Upper lobe of left lung (tissue), 4 donors: ENCODE measurements around the gene SLC6A3.

Source experiments
- CTCF ChIP-seq, 6 experiments: fragments of 450-650 bp in 4 of 6; fragments of 200-600 bp in 2 of 6; sonication (generic) in 2 of 6; IDR thresholded peaks; one replicate each; pipeline ENCODE4 v1.5.1; 2016 to 2019; ENCODE audit warnings: antibody characterized with exemption in 6 of 6
- EP300 ChIP-seq, 4 donors: sonication (generic); formaldehyde crosslinking; IDR thresholded peaks; one replicate each; pipeline ENCODE4 v1.5.1; 2017; ENCODE audit warnings: antibody characterized with exemption in 4 of 4, control low read depth in 2 of 4
- POLR2A ChIP-seq, 4 donors: fragments of 450-650 bp; IDR thresholded peaks; one replicate each; pipeline ENCODE4 v1.5.1; 2016 to 2017; ENCODE audit warnings: antibody characterized with exemption in 4 of 4, mild to moderate bottlenecking in 2 of 4
- POLR2AphosphoS5 ChIP-seq, 2 donors: sonication (generic); formaldehyde crosslinking; IDR thresholded peaks; one replicate each; pipeline ENCODE4 v1.5.1; 2017; ENCODE audit warnings: antibody characterized with exemption in 2 of 2

- no peak for TF ChIP-seq CTCF (IDR thresholded peaks at IDR 0.05)
- no peak for TF ChIP-seq POLR2A (IDR thresholded peaks at IDR 0.05)
- no peak for TF ChIP-seq EP300 (IDR thresholded peaks at IDR 0.05)
- no peak for TF ChIP-seq POLR2AphosphoS5 (IDR thresholded peaks at IDR 0.05)
Measured at GRCh38 chr5:1446602-1447343, 1.5 kb upstream of the SLC6A3 start.
